ENCODE results near the gene EP400. TPM values are rescaled to one million over a fixed set of nuclear protein-coding genes. Genes with fewer than 3 reads are reported as not detected.

The EP400 gene
- total and polyA plus RNA-seq, 9 of the 15 experiments (the other 6 are each of a cell fraction or from before 2014, with no cell fraction given): 4.5 to 58.0 (median 7.0) TPM

DNA sequence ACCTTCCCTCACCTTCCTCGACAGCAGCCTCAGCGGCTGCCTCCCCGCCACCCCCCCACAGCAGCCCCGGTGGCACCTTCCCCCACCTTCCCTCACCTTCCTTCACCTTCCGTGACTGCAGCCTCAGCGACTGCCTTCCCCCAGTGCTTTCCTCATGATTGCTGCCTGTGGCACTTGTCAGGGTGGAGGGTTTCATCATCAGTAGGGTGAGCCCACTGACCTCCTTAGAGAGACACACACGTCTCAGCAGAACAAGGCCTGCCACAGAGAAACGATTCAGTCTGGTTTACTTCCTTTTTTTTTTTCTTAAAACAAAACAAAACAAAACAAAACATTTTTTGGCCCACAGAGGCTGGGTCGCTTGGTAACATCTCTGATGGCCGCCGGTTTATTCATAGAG lies 75.0 kb downstream of the EP400 start (continued):
- TF ChIP-seq, protein P1, sequence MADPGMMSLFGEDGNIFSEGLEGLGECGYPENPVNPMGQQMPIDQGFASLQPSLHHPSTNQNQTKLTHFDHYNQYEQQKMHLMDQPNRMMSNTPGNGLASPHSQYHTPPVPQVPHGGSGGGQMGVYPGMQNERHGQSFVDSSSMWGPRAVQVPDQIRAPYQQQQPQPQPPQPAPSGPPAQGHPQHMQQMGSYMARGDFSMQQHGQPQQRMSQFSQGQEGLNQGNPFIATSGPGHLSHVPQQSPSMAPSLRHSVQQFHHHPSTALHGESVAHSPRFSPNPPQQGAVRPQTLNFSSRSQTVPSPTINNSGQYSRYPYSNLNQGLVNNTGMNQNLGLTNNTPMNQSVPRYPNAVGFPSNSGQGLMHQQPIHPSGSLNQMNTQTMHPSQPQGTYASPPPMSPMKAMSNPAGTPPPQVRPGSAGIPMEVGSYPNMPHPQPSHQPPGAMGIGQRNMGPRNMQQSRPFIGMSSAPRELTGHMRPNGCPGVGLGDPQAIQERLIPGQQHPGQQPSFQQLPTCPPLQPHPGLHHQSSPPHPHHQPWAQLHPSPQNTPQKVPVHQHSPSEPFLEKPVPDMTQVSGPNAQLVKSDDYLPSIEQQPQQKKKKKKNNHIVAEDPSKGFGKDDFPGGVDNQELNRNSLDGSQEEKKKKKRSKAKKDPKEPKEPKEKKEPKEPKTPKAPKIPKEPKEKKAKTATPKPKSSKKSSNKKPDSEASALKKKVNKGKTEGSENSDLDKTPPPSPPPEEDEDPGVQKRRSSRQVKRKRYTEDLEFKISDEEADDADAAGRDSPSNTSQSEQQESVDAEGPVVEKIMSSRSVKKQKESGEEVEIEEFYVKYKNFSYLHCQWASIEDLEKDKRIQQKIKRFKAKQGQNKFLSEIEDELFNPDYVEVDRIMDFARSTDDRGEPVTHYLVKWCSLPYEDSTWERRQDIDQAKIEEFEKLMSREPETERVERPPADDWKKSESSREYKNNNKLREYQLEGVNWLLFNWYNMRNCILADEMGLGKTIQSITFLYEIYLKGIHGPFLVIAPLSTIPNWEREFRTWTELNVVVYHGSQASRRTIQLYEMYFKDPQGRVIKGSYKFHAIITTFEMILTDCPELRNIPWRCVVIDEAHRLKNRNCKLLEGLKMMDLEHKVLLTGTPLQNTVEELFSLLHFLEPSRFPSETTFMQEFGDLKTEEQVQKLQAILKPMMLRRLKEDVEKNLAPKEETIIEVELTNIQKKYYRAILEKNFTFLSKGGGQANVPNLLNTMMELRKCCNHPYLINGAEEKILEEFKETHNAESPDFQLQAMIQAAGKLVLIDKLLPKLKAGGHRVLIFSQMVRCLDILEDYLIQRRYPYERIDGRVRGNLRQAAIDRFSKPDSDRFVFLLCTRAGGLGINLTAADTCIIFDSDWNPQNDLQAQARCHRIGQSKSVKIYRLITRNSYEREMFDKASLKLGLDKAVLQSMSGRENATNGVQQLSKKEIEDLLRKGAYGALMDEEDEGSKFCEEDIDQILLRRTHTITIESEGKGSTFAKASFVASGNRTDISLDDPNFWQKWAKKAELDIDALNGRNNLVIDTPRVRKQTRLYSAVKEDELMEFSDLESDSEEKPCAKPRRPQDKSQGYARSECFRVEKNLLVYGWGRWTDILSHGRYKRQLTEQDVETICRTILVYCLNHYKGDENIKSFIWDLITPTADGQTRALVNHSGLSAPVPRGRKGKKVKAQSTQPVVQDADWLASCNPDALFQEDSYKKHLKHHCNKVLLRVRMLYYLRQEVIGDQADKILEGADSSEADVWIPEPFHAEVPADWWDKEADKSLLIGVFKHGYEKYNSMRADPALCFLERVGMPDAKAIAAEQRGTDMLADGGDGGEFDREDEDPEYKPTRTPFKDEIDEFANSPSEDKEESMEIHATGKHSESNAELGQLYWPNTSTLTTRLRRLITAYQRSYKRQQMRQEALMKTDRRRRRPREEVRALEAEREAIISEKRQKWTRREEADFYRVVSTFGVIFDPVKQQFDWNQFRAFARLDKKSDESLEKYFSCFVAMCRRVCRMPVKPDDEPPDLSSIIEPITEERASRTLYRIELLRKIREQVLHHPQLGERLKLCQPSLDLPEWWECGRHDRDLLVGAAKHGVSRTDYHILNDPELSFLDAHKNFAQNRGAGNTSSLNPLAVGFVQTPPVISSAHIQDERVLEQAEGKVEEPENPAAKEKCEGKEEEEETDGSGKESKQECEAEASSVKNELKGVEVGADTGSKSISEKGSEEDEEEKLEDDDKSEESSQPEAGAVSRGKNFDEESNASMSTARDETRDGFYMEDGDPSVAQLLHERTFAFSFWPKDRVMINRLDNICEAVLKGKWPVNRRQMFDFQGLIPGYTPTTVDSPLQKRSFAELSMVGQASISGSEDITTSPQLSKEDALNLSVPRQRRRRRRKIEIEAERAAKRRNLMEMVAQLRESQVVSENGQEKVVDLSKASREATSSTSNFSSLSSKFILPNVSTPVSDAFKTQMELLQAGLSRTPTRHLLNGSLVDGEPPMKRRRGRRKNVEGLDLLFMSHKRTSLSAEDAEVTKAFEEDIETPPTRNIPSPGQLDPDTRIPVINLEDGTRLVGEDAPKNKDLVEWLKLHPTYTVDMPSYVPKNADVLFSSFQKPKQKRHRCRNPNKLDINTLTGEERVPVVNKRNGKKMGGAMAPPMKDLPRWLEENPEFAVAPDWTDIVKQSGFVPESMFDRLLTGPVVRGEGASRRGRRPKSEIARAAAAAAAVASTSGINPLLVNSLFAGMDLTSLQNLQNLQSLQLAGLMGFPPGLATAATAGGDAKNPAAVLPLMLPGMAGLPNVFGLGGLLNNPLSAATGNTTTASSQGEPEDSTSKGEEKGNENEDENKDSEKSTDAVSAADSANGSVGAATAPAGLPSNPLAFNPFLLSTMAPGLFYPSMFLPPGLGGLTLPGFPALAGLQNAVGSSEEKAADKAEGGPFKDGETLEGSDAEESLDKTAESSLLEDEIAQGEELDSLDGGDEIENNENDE (IDR thresholded peaks at IDR 0.05; ENCODE audit: low read depth, low read length): no peak
- TF ChIP-seq FUS (optimal IDR thresholded peaks at IDR 0.05; ENCODE audit: low read depth, low read length) (no peak), RCOR1 (IDR thresholded peaks at IDR 0.05; ENCODE audit: borderline replicate concordance in 1 of 2, low read depth in 2 of 2, low read length in 2 of 2) (no peak), YBX1 (IDR thresholded peaks at IDR 0.05) (no peak), ARHGAP35 (IDR thresholded peaks at IDR 0.05; ENCODE audit: partially characterized antibody) (no peak), RFX1 (IDR thresholded peaks at IDR 0.05) (no peak), THAP7 (CRISPR knock-in tag; IDR thresholded peaks at IDR 0.05) (no peak), ZC3H11A (IDR thresholded peaks at IDR 0.05; ENCODE audit: low read depth, low read length) (no peak), PURB (CRISPR knock-in tag; IDR thresholded peaks at IDR 0.05; ENCODE audit: low read depth) (no peak)
- TF ChIP-seq, protein P2, sequence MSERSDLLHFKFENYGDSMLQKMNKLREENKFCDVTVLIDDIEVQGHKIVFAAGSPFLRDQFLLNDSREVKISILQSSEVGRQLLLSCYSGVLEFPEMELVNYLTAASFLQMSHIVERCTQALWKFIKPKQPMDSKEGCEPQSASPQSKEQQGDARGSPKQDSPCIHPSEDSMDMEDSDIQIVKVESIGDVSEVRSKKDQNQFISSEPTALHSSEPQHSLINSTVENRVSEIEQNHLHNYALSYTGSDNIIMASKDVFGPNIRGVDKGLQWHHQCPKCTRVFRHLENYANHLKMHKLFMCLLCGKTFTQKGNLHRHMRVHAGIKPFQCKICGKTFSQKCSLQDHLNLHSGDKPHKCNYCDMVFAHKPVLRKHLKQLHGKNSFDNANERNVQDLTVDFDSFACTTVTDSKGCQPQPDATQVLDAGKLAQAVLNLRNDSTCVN (CRISPR knock-in tag; IDR thresholded peaks at IDR 0.05): no peak
